ENCODE measurements around the gene ROMO1.
"Not testable (repeated sequence)": the region's sequence is repeated elsewhere in the genome, so short reads cannot be mapped to it uniquely, and the experiment has no call there.

Gene ROMO1

GRCh38 chr20:35708502-35708901, 9.3 kb downstream of the ROMO1 start:
- no peak overlapping the region for H3K4me3 ChIP-seq (ENCODE audit: low read depth in 1 of 5, low read length in 5 of 5)
- no peaks in the 10 kb centered on the region for H3K27me3 ChIP-seq (ENCODE audit: control insufficient read depth in 5 of 5, insufficient read depth in 4 of 5, low read length in 5 of 5)
- H3K4me1 ChIP-seq (ENCODE audit: control insufficient read depth in 5 of 5, insufficient read depth in 5 of 5, low read length in 5 of 5), result peaks cover 0 to 17% (median 4%) of the 10 kb centered on the region in 5 donors
- H3K36me3 ChIP-seq (ENCODE audit: control insufficient read depth in 5 of 5, insufficient read depth in 5 of 5, low read length in 5 of 5), result peaks cover 67 to 85% (median 71%) of the 10 kb centered on the region in 5 donors
- no peak overlapping the region for H3K27ac ChIP-seq (ENCODE audit: low read depth, low read length)
- H3K9me3 ChIP-seq (ENCODE audit: control insufficient read depth in 5 of 5, low read length in 5 of 5), result no peaks in the 10 kb centered on the region
- no peak overlapping the region for H3K9ac ChIP-seq (ENCODE audit: low read length in 5 of 5)

DNA sequence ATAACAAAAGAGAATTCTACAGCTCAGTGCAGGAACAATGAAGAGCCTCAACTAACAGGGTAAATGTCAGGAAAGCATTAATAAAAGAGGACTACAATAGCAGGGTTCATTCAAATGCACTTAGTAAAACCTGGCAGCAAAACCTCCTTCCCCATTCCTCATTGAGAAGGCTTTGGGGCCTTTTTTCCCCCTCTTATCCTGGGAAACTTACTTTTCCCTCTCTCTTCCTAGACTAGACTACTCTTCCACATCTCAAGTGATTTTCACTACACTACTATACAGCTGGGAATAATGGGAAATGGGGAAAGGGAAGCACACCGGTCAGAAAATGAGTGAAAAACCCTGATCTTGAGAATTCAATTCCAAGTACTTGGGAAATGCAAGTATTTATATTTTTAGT, 10.1 kb downstream of the ROMO1 start:
- Histone ChIP-seq H3K9me3 (ENCODE audit: control insufficient read depth in 5 of 5, low read length in 5 of 5) (no peaks in the 10 kb centered on the region), H3K4me1 (ENCODE audit: control insufficient read depth in 5 of 5, insufficient read depth in 5 of 5, low read length in 5 of 5) (peaks cover 0 to 17% (median 4%) of the 10 kb centered on the region in 5 donors), H3K9ac (ENCODE audit: low read length in 5 of 5) (peak overlapping the region in 2 of 5 donors; percentile 3 to 26), H3K36me3 (ENCODE audit: control insufficient read depth in 5 of 5, insufficient read depth in 5 of 5, low read length in 5 of 5) (peaks cover 67 to 85% (median 72%) of the 10 kb centered on the region in 5 donors), H3K4me3 (ENCODE audit: low read depth in 1 of 5, low read length in 5 of 5) (no peak overlapping the region), H3K27me3 (ENCODE audit: control insufficient read depth in 5 of 5, insufficient read depth in 4 of 5, low read length in 5 of 5) (no peaks in the 10 kb centered on the region), H3K27ac (ENCODE audit: low read depth, low read length) (peak overlapping the region; percentile 13)

DNA sequence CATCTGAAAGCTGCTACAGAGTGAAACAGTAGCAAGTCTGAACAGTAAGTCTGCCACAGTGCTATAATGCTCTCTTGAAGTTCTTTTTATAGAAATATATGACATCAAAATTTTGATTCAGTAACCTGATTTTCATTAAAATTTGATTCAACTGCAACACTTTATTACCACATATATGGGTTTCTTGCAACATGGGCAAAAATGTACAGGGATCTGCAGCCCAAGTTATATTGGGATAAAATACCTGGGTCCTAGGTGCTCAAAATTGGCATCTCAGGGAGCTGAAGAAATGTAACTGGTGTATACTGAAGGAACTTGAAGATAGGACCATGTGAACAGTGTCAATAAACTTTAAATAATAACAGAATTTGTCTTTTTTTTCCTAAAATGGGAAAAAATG, 10.8 kb downstream of the ROMO1 start:
- Histone ChIP-seq H3K4me3 (ENCODE audit: low read depth in 1 of 5, low read length in 5 of 5) (no peak overlapping the region), H3K9ac (ENCODE audit: low read length in 5 of 5) (no peak overlapping the region), H3K36me3 (ENCODE audit: control insufficient read depth in 5 of 5, insufficient read depth in 5 of 5, low read length in 5 of 5) (peaks cover 67 to 85% (median 69%) of the 10 kb centered on the region in 5 donors), H3K27me3 (ENCODE audit: control insufficient read depth in 5 of 5, insufficient read depth in 4 of 5, low read length in 5 of 5) (no peaks in the 10 kb centered on the region), H3K9me3 (ENCODE audit: control insufficient read depth in 5 of 5, low read length in 5 of 5) (no peaks in the 10 kb centered on the region), H3K27ac (ENCODE audit: low read depth, low read length) (peak overlapping the region; percentile 13), H3K4me1 (ENCODE audit: control insufficient read depth in 5 of 5, insufficient read depth in 5 of 5, low read length in 5 of 5) (peaks cover 0 to 17% (median 4%) of the 10 kb centered on the region in 5 donors)

DNA sequence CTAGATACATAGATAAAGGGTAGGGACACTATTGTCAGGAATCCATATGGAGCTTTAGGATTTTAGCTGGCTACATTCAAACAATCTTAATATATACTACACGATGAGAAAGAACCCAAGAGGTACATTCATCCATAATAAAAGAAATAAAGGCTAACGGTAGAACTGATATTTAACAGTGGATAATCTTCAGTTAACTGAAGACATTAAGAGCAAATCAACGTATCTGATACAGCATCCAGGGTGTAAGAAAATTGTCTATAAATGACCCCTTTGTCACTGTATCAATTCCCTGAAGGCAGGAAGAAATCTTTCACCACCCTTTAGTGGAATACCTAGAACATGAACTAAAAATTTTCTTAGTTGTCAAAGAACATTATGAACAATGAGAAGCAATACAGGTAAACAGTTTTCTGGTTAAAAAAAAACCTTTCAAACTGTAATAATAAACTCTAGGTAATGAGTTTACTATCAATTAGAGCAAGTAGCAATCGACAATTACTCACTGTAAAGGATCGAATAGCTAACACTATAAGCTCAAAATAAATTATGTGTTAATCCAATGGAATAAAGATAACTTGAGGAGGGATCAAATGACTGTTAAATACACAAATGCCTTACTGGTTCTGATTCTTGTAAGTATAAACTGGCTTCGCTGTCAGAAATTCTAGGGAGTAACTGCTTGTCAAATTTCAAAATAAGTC, 11.8 kb downstream of the ROMO1 start:
- Histone ChIP-seq H3K4me1 (ENCODE audit: control insufficient read depth in 5 of 5, insufficient read depth in 5 of 5, low read length in 5 of 5) (peaks cover 0 to 17% (median 4%) of the 10 kb centered on the region in 5 donors), H3K9ac (ENCODE audit: low read length in 5 of 5) (no peak overlapping the region), H3K27me3 (ENCODE audit: control insufficient read depth in 5 of 5, insufficient read depth in 4 of 5, low read length in 5 of 5) (no peaks in the 10 kb centered on the region), H3K9me3 (ENCODE audit: control insufficient read depth in 5 of 5, low read length in 5 of 5) (no peaks in the 10 kb centered on the region), H3K36me3 (ENCODE audit: control insufficient read depth in 5 of 5, insufficient read depth in 5 of 5, low read length in 5 of 5) (peaks cover 68 to 85% (median 72%) of the 10 kb centered on the region in 5 donors), H3K27ac (ENCODE audit: low read depth, low read length) (no peak overlapping the region), H3K4me3 (ENCODE audit: low read depth in 1 of 5, low read length in 5 of 5) (no peak overlapping the region)

- no peak overlapping the region for H3K4me3 ChIP-seq (ENCODE audit: low read depth in 1 of 5, low read length in 5 of 5)
- H3K27me3 ChIP-seq (ENCODE audit: control insufficient read depth in 5 of 5, insufficient read depth in 4 of 5, low read length in 5 of 5), result no peaks in the 10 kb centered on the region
- peaks cover 68 to 85% (median 73%) of the 10 kb centered on the region in 5 donors for H3K36me3 ChIP-seq (ENCODE audit: control insufficient read depth in 5 of 5, insufficient read depth in 5 of 5, low read length in 5 of 5)
- no peak overlapping the region for H3K9ac ChIP-seq (ENCODE audit: low read length in 5 of 5)
- no peaks in the 10 kb centered on the region for H3K9me3 ChIP-seq (ENCODE audit: control insufficient read depth in 5 of 5, low read length in 5 of 5)
- peaks cover 0 to 17% (median 4%) of the 10 kb centered on the region in 5 donors for H3K4me1 ChIP-seq (ENCODE audit: control insufficient read depth in 5 of 5, insufficient read depth in 5 of 5, low read length in 5 of 5)
- H3K27ac ChIP-seq (ENCODE audit: low read depth, low read length), result no peak overlapping the region
Observed at GRCh38 chr20:35711588-35712209, 12.5 kb downstream of the ROMO1 start.

- H3K9ac ChIP-seq (ENCODE audit: low read length in 5 of 5); H3K27me3 ChIP-seq (ENCODE audit: control insufficient read depth in 5 of 5, insufficient read depth in 4 of 5, low read length in 5 of 5); H3K9me3 ChIP-seq (ENCODE audit: control insufficient read depth in 5 of 5, low read length in 5 of 5); H3K4me3 ChIP-seq (ENCODE audit: low read depth in 1 of 5, low read length in 5 of 5); H3K27ac ChIP-seq (ENCODE audit: low read depth, low read length): not testable (repeated sequence)
- H3K4me1 ChIP-seq (ENCODE audit: control insufficient read depth in 5 of 5, insufficient read depth in 5 of 5, low read length in 5 of 5), result peaks cover 0 to 17% (median 6%) of the 10 kb centered on the region in 5 donors
- peaks cover 68 to 92% (median 80%) of the 10 kb centered on the region in 5 donors for H3K36me3 ChIP-seq (ENCODE audit: control insufficient read depth in 5 of 5, insufficient read depth in 5 of 5, low read length in 5 of 5)
Observed at GRCh38 chr20:35713120-35713519, 13.9 kb downstream of the ROMO1 start.

DNA sequence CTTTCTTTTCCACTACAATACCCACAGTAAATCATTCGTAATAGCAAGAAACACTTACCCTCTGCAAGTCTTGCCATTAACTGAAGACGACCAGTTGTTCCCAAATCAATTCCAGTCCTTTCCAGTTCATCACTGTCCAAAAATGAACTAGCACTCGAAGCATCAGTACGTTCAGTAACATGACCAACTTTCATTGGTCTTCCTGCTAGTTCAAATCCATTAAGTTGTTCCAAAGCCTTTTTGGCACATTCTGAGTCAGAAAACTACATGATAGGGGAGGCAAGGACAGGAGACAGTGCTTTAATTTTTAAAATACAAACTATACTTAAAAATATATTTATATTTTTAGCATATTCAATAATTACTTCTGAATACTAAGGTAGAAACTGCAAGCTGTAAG, 14.9 kb downstream of the ROMO1 start:
- no peaks in the 10 kb centered on the region for H3K27me3 ChIP-seq (ENCODE audit: control insufficient read depth in 5 of 5, insufficient read depth in 4 of 5, low read length in 5 of 5)
- no peak overlapping the region for H3K4me3 ChIP-seq (ENCODE audit: low read depth in 1 of 5, low read length in 5 of 5)
- no peaks in the 10 kb centered on the region for H3K9me3 ChIP-seq (ENCODE audit: control insufficient read depth in 5 of 5, low read length in 5 of 5)

GRCh38 chr20:35715652-35716051, 16.4 kb downstream of the ROMO1 start:
- H3K27ac ChIP-seq (ENCODE audit: low read depth, low read length), result no peak overlapping the region
- H3K27me3 ChIP-seq (ENCODE audit: control insufficient read depth in 5 of 5, insufficient read depth in 4 of 5, low read length in 5 of 5), result no peaks in the 10 kb centered on the region
- H3K36me3 ChIP-seq (ENCODE audit: control insufficient read depth in 5 of 5, insufficient read depth in 5 of 5, low read length in 5 of 5), result peaks cover 44 to 97% (median 91%) of the 10 kb centered on the region in 5 donors

More for the DNA sequence above, 14.9 kb downstream of the ROMO1 start:
- no peak overlapping the region for H3K27ac ChIP-seq (ENCODE audit: low read depth, low read length)
- H3K36me3 ChIP-seq (ENCODE audit: control insufficient read depth in 5 of 5, insufficient read depth in 5 of 5, low read length in 5 of 5), result peaks cover 58 to 97% (median 79%) of the 10 kb centered on the region in 5 donors
- H3K9ac ChIP-seq (ENCODE audit: low read length in 5 of 5), result no peak overlapping the region
- peaks cover 0 to 22% (median 6%) of the 10 kb centered on the region in 5 donors for H3K4me1 ChIP-seq (ENCODE audit: control insufficient read depth in 5 of 5, insufficient read depth in 5 of 5, low read length in 5 of 5)

GRCh38 chr20:35716330-35716729, 17.1 kb downstream of the ROMO1 start:
- H3K27ac ChIP-seq (ENCODE audit: low read depth, low read length), result no peak overlapping the region

More at GRCh38 chr20:35715652-35716051, 16.4 kb downstream of the ROMO1 start:
- Histone ChIP-seq H3K9me3 (ENCODE audit: control insufficient read depth in 5 of 5, low read length in 5 of 5) (no peaks in the 10 kb centered on the region), H3K4me1 (ENCODE audit: control insufficient read depth in 5 of 5, insufficient read depth in 5 of 5, low read length in 5 of 5) (peaks cover 1 to 14% (median 7%) of the 10 kb centered on the region in 5 donors), H3K4me3 (ENCODE audit: low read depth in 1 of 5, low read length in 5 of 5) (no peak overlapping the region), H3K9ac (ENCODE audit: low read length in 5 of 5) (no peak overlapping the region)

GRCh38 chr20:35718321-35718720, 19.1 kb downstream of the ROMO1 start:
- H3K36me3 ChIP-seq (ENCODE audit: control insufficient read depth in 5 of 5, insufficient read depth in 5 of 5, low read length in 5 of 5), result peaks cover 40 to 98% (median 93%) of the 10 kb centered on the region in 5 donors
- H3K4me1 ChIP-seq (ENCODE audit: control insufficient read depth in 5 of 5, insufficient read depth in 5 of 5, low read length in 5 of 5), result peaks cover 2 to 14% (median 5%) of the 10 kb centered on the region in 5 donors
- not testable (repeated sequence) for H3K4me3 ChIP-seq (ENCODE audit: low read depth in 1 of 5, low read length in 5 of 5); H3K9ac ChIP-seq (ENCODE audit: low read length in 5 of 5); H3K27ac ChIP-seq (ENCODE audit: low read depth, low read length); H3K27me3 ChIP-seq (ENCODE audit: control insufficient read depth in 5 of 5, insufficient read depth in 4 of 5, low read length in 5 of 5); H3K9me3 ChIP-seq (ENCODE audit: control insufficient read depth in 5 of 5, low read length in 5 of 5)

More at GRCh38 chr20:35716330-35716729, 17.1 kb downstream of the ROMO1 start:
- Histone ChIP-seq H3K36me3 (ENCODE audit: control insufficient read depth in 5 of 5, insufficient read depth in 5 of 5, low read length in 5 of 5) (peaks cover 40 to 97% (median 93%) of the 10 kb centered on the region in 5 donors), H3K27me3 (ENCODE audit: control insufficient read depth in 5 of 5, insufficient read depth in 4 of 5, low read length in 5 of 5) (no peaks in the 10 kb centered on the region), H3K9me3 (ENCODE audit: control insufficient read depth in 5 of 5, low read length in 5 of 5) (no peaks in the 10 kb centered on the region), H3K4me1 (ENCODE audit: control insufficient read depth in 5 of 5, insufficient read depth in 5 of 5, low read length in 5 of 5) (peaks cover 1 to 11% (median 5%) of the 10 kb centered on the region in 5 donors), H3K9ac (ENCODE audit: low read length in 5 of 5) (no peak overlapping the region), H3K4me3 (ENCODE audit: low read depth in 1 of 5, low read length in 5 of 5) (no peak overlapping the region)

All from subcutaneous abdominal adipose tissue (tissue), 5 donors.